H1 (cell line): ENCODE measurements around the gene CLEC2A. TPM values are rescaled to one million over a fixed set of nuclear protein-coding genes. Genes with fewer than 3 reads are reported as not detected.

Experiments
- CTCF ChIA-PET: fragments of 300-600 bp; sonication (Branson Sonifier 250); formaldehyde crosslinking; loops from one replicate; lab custom pipeline; 2021; ENCODE audit not compliant: partially characterized antibody; lab: Charles Lee
- POLR2A ChIA-PET: fragments of 300-600 bp; sonication (Branson Sonifier 250); formaldehyde crosslinking; loops from one replicate; lab custom pipeline; 2021; ENCODE audit warnings: inconsistent platforms; ENCODE audit not compliant: partially characterized antibody; lab: Charles Lee
- DNase-seq, 2 experiments: peaks; one replicate each; pipeline versions ENCODE4 v3.0.0 to v3.0.0-alpha.2; 2010 to 2022; ENCODE audit warnings: low spot score in 2 of 2, low read depth in 1 of 2, mixed read lengths in 1 of 2
- FAIRE-seq: peaks from 2 replicates; lab custom pipeline; 2011; peaks lifted over from hg19 to GRCh38; lab: Jason Lieb, UNC
- H2AFZ ChIP-seq: 2 replicates; pipeline ENCODE4 v1.8.1; 2012; ENCODE audit warnings: low read length, inconsistent platforms
- H2AK5ac ChIP-seq: 2 replicates; pipeline ENCODE4 v1.6.1; 2013; ENCODE audit warnings: low read depth, low read length
- H2BK120ac ChIP-seq: replicated peaks from 2 replicates; pipeline ENCODE3; 2013; ENCODE audit warnings: low read depth, low read length, inconsistent platforms
- H2BK12ac ChIP-seq: 2 replicates; pipeline ENCODE4 v1.6.1; 2013; ENCODE audit warnings: low read depth, low read length
- H2BK15ac ChIP-seq: 2 replicates; pipeline ENCODE4 v1.6.1; 2013; ENCODE audit warnings: low read length
- H2BK20ac ChIP-seq: 2 replicates; pipeline ENCODE4 v1.6.1; 2013; ENCODE audit warnings: low read length
- H2BK5ac ChIP-seq: 2 replicates; pipeline ENCODE4 v1.6.1; 2013; ENCODE audit warnings: low read depth, low read length
- H3K14ac ChIP-seq: 2 replicates; pipeline ENCODE4 v1.6.1; 2013; ENCODE audit warnings: inconsistent platforms; ENCODE audit not compliant: insufficient read length
- H3K18ac ChIP-seq: 2 replicates; pipeline ENCODE4 v1.6.1; 2013; ENCODE audit warnings: low read length; ENCODE audit errors: extremely low read depth
- H3K23ac ChIP-seq: 2 replicates; pipeline ENCODE4 v1.6.1; 2013; ENCODE audit warnings: inconsistent platforms; ENCODE audit not compliant: insufficient read length
- H3K23me2 ChIP-seq: 2 replicates; pipeline ENCODE4 v1.6.1; 2013; ENCODE audit warnings: low read depth, low read length
- H3K27ac ChIP-seq: 2 replicates; pipeline ENCODE4 v1.6.1; 2011; ENCODE audit warnings: low read depth, low read length, inconsistent platforms
- H3K27me3 ChIP-seq, 4 experiments: replicated peaks in 1 of 4; 1 replicate in 1 of 4; 2 replicates in 3 of 4; pipeline versions ENCODE4 v1.6.1 to v1.8.1; 2011 to 2013; ENCODE audit warnings: low read length in 3 of 4, mild to moderate bottlenecking in 3 of 4, inconsistent platforms in 2 of 4, mixed read lengths in 2 of 4, moderate library complexity in 1 of 4; ENCODE audit not compliant: control insufficient read depth in 3 of 4, insufficient read depth in 3 of 4; ENCODE audit errors: extremely low read depth in 1 of 4
- H3K36me3 ChIP-seq, 4 experiments: 2 replicates each; pipeline versions ENCODE4 v1.6.1 to v1.8.1; 2011 to 2013; ENCODE audit warnings: mild to moderate bottlenecking in 4 of 4, low read length in 3 of 4, moderate library complexity in 2 of 4, control low read depth in 1 of 4, inconsistent platforms in 1 of 4; ENCODE audit not compliant: insufficient read depth in 4 of 4, control insufficient read depth in 2 of 4
- H3K4ac ChIP-seq: replicated peaks from 2 replicates; pipeline ENCODE3; 2013; ENCODE audit warnings: low read length, low read depth, mixed read lengths, inconsistent platforms; ENCODE audit not compliant: insufficient read length
- H3K4me1 ChIP-seq, 4 experiments: replicated peaks in 1 of 4; 1 replicate in 1 of 4; 2 replicates in 3 of 4; pipeline versions ENCODE4 v1.6.1 to v1.8.1; 2011 to 2013; ENCODE audit warnings: low read length in 3 of 4, inconsistent platforms in 2 of 4, mixed read lengths in 1 of 4; ENCODE audit not compliant: insufficient read depth in 4 of 4, control insufficient read depth in 3 of 4
- H3K4me2 ChIP-seq, 2 experiments: 2 replicates each; pipeline versions ENCODE4 v1.6.1 to v1.8.1; 2011 to 2013; ENCODE audit warnings: low read depth in 2 of 2, low read length in 2 of 2, control low read depth in 1 of 2, inconsistent platforms in 1 of 2, mild to moderate bottlenecking in 1 of 2; ENCODE audit not compliant: insufficient read depth in 1 of 2
- H3K4me3 ChIP-seq, 4 experiments: fragments of 200-600, 300-600 bp in 1 of 4; sonication (generic), shearing (Covaris generic), sonication (Bioruptor Twin) in 1 of 4; 2 replicates each; pipeline versions ENCODE4 v1.5.1 to v1.8.1; 2011 to 2016; ENCODE audit warnings: low read length in 4 of 4, low read depth in 3 of 4, control low read depth in 2 of 4, inconsistent platforms in 2 of 4, mild to moderate bottlenecking in 2 of 4, mixed read lengths in 1 of 4, moderate library complexity in 1 of 4; ENCODE audit not compliant: insufficient read depth in 2 of 4; ENCODE audit errors: extremely low read depth in 1 of 4
- H3K56ac ChIP-seq: replicated peaks from 2 replicates; pipeline ENCODE3; 2013; ENCODE audit warnings: low read depth, mild to moderate bottlenecking, mixed read lengths, low read length, inconsistent platforms; ENCODE audit not compliant: insufficient read length
- H3K79me1 ChIP-seq: 2 replicates; pipeline ENCODE4 v1.6.1; 2013; ENCODE audit warnings: low read depth, low read length, control low read depth
- H3K79me2 ChIP-seq, 2 experiments: 2 replicates each; pipeline versions ENCODE4 v1.6.1 to v1.8.1; 2012 to 2013; ENCODE audit warnings: low read length in 2 of 2, mild to moderate bottlenecking in 2 of 2, inconsistent platforms in 1 of 2; ENCODE audit not compliant: insufficient read depth in 2 of 2, control insufficient read depth in 1 of 2
- H3K9ac ChIP-seq, 4 experiments: replicated peaks in 1 of 4; 1 replicate in 1 of 4; 2 replicates in 3 of 4; pipeline versions ENCODE4 v1.6.1 to v1.8.1; 2011 to 2013; ENCODE audit warnings: low read depth in 3 of 4, low read length in 3 of 4, control low read depth in 2 of 4, mild to moderate bottlenecking in 2 of 4, moderate library complexity in 2 of 4, inconsistent platforms in 1 of 4; ENCODE audit errors: extremely low read depth in 1 of 4
- H3K9me3 ChIP-seq, 2 experiments: 2 replicates each; pipeline versions ENCODE4 v1.6.1 to v1.8.1; 2012 to 2013; ENCODE audit warnings: mild to moderate bottlenecking in 2 of 2, moderate library complexity in 2 of 2, control low read depth in 1 of 2, inconsistent platforms in 1 of 2, low read depth in 1 of 2, low read length in 1 of 2, mixed read lengths in 1 of 2; ENCODE audit not compliant: insufficient read depth in 2 of 2
- H4K20me1 ChIP-seq, 2 experiments: replicated peaks in 1 of 2; 2 replicates each; pipeline versions ENCODE3 to v1.8.1; 2011 to 2013; ENCODE audit warnings: inconsistent platforms in 2 of 2, low read length in 2 of 2, mild to moderate bottlenecking in 1 of 2; ENCODE audit not compliant: insufficient read depth in 2 of 2, control insufficient read depth in 1 of 2
- H4K5ac ChIP-seq: 2 replicates; pipeline ENCODE4 v1.6.1; 2013; ENCODE audit warnings: low read length, low read depth, mixed read lengths, inconsistent platforms; ENCODE audit not compliant: insufficient read length
- H4K8ac ChIP-seq: 2 replicates; pipeline ENCODE4 v1.8.0; 2013; ENCODE audit warnings: mild to moderate bottlenecking, moderate library complexity, low read length, inconsistent platforms; ENCODE audit not compliant: insufficient read depth; ENCODE audit errors: extremely low read depth
- H4K91ac ChIP-seq: replicated peaks from 2 replicates; pipeline ENCODE3; 2013; ENCODE audit warnings: low read length, mixed read lengths, inconsistent platforms; ENCODE audit not compliant: insufficient read length
- EGR1 ChIP-seq: IDR thresholded peaks from 2 replicates; pipeline ENCODE4 v1.6.1; 2011; ENCODE audit warnings: low read depth, low read length, borderline replicate concordance
- RNF2 ChIP-seq: fragments of 200-900, 300-1000 bp; sonication (generic); IDR thresholded peaks from 2 replicates; pipeline ENCODE4 v1.7.1; 2016; ENCODE audit warnings: borderline replicate concordance, low read depth, mild to moderate bottlenecking, antibody characterized with exemption, low read length; ENCODE audit not compliant: poor library complexity, severe bottlenecking; ENCODE audit errors: missing control alignments
- SIN3A ChIP-seq, 2 experiments: IDR thresholded peaks in 1 of 2; conservative IDR thresholded peaks in 1 of 2; 2 replicates each; pipeline ENCODE4 v1.6.1; 2011 to 2012; ENCODE audit warnings: low read length in 2 of 2, improper control_type of control experiment in 1 of 2, low read depth in 1 of 2, mild to moderate bottlenecking in 1 of 2
- WGBS, 2 experiments: shearing (Covaris generic) in 1 of 2; methylation state at CpG; one replicate each; pipeline versions ENCODE4 v1.1.6 to v1.1.7; 2013 to 2015; ENCODE audit warnings: low lambda C conversion rate in 2 of 2, mixed read lengths in 2 of 2, inconsistent platforms in 1 of 2, low coverage in 1 of 2, missing lambda C conversion rate in 1 of 2; ENCODE audit not compliant: insufficient replicate concordance in 2 of 2, insufficient coverage in 1 of 2, insufficient read length in 1 of 2; ENCODE audit errors: extremely low coverage in 1 of 2, missing lambda C conversion rate in 1 of 2; 5-methylcytosine and 5-hydroxymethylcytosine counted together
- polyA plus RNA-seq, 7 experiments: library from polyadenylated mRNA; depleted of rRNA in 3 of 7; stranded (reverse) in 5 of 7; unstranded in 2 of 7; fragments of >200 nt in 5 of 7; fragments of 200-250 nt in 2 of 7; gene quantifications; 1 replicate in 5 of 7; 2 replicates in 1 of 7; 4 replicates in 1 of 7; pipeline versions ENCODE4 v1.2.1 to v1.2.3, GENCODE V29; 2011 to 2013; ENCODE audit warnings: missing spikeins in 2 of 7, mixed read lengths in 2 of 7
- total RNA-seq: library from RNA; stranded (reverse); fragmentation: NEBNext Ultra II Directional; extraction: Animal tissue kit (Norgen Biotek cat#: 25700); gene quantifications from 2 replicates; pipeline ENCODE4 v1.2.1, GENCODE V29; 2021
- TF ChIP-seq, protein P1 (sequence below), 3 experiments: IDR thresholded peaks; 1 replicate in 2 of 3; 2 replicates in 1 of 3; pipeline versions ENCODE4 v1.5.1 to v1.6.1; 2011; ENCODE audit warnings: low read length in 3 of 3, mild to moderate bottlenecking in 3 of 3, inconsistent platforms in 2 of 3, low read depth in 1 of 3, moderate library complexity in 1 of 3; ENCODE audit not compliant: insufficient read depth in 1 of 3; ENCODE audit errors: control extremely low read depth in 1 of 3
- TF ChIP-seq, protein P2 (sequence below): IDR thresholded peaks from 2 replicates; pipeline ENCODE4 v1.6.1; 2012; ENCODE audit warnings: inconsistent platforms

Gene CLEC2A
- total and polyA plus RNA-seq, 2 of the 8 experiments (the other 6 are each of a cell fraction or from before 2014, with no cell fraction given) = 0.63 to 3.7 TPM

DNA sequence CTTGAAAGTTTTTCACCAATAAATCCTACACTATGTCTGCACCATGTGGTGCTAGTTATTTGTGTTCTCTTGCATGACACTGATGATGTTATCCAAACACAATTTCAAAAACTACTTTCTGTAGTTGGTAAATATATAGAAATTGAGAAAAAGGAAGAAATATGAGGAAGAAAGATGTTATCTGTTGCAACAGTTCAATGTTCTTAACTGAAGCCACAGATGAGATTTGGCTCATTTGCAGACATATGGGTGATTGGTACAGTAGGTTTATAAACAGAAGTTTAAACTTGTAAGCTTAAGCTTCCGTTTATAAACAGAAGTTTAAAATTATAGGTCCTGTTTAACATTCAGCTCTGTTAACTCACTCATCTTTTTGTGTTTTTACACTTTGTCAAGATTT is 39.0 kb upstream of the CLEC2A start, which contains the start of gene CLEC12A:
CLEC12A (plus strand) TSS at position 229 of the 400 bp plus-strand sequence. CDS start 188 bp downstream, outside the sequence.
- FAIRE-seq (no peak), DNase-seq (no peak)
- Histone ChIP-seq H3K36me3 (no peaks in the 10 kb centered on the region), H3K9ac (no peak within 1 kb of the TSS), H4K8ac (no peak within 1 kb of the TSS), H2BK15ac (no peak within 1 kb of the TSS), H3K27ac (no peak within 1 kb of the TSS), H3K9me3 (peaks cover 7 to 9% of the 10 kb centered on the region in 2 experiments), H3K4me1 (no peaks in the 10 kb centered on the region), H4K20me1 (no peaks in the 10 kb centered on the region), H2BK12ac (no peak within 1 kb of the TSS), H3K4ac (no peak within 1 kb of the TSS), H2AK5ac (no peak within 1 kb of the TSS), H3K4me2 (no peak within 1 kb of the TSS), H3K23ac (no peak within 1 kb of the TSS), H2BK20ac (no peak within 1 kb of the TSS), H3K4me3 (no peak within 1 kb of the TSS), H4K91ac (no peak within 1 kb of the TSS), H2BK5ac (no peak within 1 kb of the TSS), H4K5ac (no peak within 1 kb of the TSS), H2BK120ac (no peak within 1 kb of the TSS), H3K27me3 (no peaks in the 10 kb centered on the region), H3K18ac (no peak within 1 kb of the TSS), H3K79me1 (no peaks in the 10 kb centered on the region), H3K23me2 (no peaks in the 10 kb centered on the region), H3K79me2 (no peaks in the 10 kb centered on the region), H2AFZ (no peak within 1 kb of the TSS), H3K14ac (no peak within 1 kb of the TSS), H3K56ac (no peak within 1 kb of the TSS)
- ChIA-PET POLR2A (no interaction called here), CTCF (interaction anchor here (0.6 to 1.3 kb wide), 2 partner anchors 39 to 168 kb away, joined by 3 to 4 read pairs; no protein-coding TSS in a partner anchor)
- no peak for TF ChIP-seq RNF2
- TF ChIP-seq, protein P1, sequence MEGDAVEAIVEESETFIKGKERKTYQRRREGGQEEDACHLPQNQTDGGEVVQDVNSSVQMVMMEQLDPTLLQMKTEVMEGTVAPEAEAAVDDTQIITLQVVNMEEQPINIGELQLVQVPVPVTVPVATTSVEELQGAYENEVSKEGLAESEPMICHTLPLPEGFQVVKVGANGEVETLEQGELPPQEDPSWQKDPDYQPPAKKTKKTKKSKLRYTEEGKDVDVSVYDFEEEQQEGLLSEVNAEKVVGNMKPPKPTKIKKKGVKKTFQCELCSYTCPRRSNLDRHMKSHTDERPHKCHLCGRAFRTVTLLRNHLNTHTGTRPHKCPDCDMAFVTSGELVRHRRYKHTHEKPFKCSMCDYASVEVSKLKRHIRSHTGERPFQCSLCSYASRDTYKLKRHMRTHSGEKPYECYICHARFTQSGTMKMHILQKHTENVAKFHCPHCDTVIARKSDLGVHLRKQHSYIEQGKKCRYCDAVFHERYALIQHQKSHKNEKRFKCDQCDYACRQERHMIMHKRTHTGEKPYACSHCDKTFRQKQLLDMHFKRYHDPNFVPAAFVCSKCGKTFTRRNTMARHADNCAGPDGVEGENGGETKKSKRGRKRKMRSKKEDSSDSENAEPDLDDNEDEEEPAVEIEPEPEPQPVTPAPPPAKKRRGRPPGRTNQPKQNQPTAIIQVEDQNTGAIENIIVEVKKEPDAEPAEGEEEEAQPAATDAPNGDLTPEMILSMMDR (IDR thresholded peaks at IDR 0.05; ENCODE audit: control extremely low read depth in 1 of 3, insufficient read depth in 1 of 3, low read depth in 1 of 3, low read length in 3 of 3) = no peak
- TF ChIP-seq, protein P2, sequence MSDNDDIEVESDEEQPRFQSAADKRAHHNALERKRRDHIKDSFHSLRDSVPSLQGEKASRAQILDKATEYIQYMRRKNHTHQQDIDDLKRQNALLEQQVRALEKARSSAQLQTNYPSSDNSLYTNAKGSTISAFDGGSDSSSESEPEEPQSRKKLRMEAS = no peak
- TF ChIP-seq SIN3A (conservative IDR thresholded peaks at IDR 0.05 in 1 of 2, IDR thresholded peaks at IDR 0.05 in 1 of 2; ENCODE audit: low read depth in 1 of 2, low read length in 2 of 2) = no peak
- no peak for TF ChIP-seq EGR1
- WGBS, 2 experiments = 93% methylated on average over 1 of the region's 1 CpG; no CpG with 5 or more reads in 1 of the 2 experiments
